Measurements from ENCODE around the gene TCF4. TPM values are rescaled to one million over a fixed set of nuclear protein-coding genes. Genes with fewer than 3 reads are reported as not detected.

The TCF4 gene
- total RNA-seq, 8 experiments from 2014 or later = 21.1 to 102 (median 47.2) TPM

DNA sequence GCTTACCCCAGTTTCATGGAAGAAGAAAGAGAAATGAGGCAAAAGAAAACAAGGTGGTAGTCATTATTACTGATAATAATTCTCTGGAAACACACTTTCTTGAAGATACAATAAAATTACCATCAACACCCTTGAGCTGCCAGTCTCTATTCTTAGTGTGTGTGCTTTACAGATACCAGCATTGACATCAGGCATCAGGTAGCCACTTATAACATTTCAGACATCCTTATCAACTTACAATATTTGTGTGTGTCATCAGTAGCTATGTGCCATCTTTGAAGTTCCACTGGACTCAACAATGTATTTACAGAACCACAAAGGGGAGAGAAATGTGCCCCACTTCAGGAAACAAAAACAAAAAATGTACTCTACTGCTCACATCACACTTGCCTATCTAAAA, 62.1 kb downstream of the TCF4 start:
- ATAC-seq (replicated peaks in 6 of 8) = no peak
- Histone ChIP-seq H3K4me3 (no peak overlapping the region), H3K4me1 (replicated peaks in 1 of 2) (peaks cover 6 to 13% of the 10 kb centered on the region in 2 donors), H3K27ac (no peak overlapping the region)
- in situ Hi-C loops (cut with MboI; ENCODE audit: low pct_unique_long_range_greater_than_20kb in 2 of 9, low sequenced_read_pairs in 9 of 9, unreplicated experiment in 9 of 9) = no loop called here

DNA sequence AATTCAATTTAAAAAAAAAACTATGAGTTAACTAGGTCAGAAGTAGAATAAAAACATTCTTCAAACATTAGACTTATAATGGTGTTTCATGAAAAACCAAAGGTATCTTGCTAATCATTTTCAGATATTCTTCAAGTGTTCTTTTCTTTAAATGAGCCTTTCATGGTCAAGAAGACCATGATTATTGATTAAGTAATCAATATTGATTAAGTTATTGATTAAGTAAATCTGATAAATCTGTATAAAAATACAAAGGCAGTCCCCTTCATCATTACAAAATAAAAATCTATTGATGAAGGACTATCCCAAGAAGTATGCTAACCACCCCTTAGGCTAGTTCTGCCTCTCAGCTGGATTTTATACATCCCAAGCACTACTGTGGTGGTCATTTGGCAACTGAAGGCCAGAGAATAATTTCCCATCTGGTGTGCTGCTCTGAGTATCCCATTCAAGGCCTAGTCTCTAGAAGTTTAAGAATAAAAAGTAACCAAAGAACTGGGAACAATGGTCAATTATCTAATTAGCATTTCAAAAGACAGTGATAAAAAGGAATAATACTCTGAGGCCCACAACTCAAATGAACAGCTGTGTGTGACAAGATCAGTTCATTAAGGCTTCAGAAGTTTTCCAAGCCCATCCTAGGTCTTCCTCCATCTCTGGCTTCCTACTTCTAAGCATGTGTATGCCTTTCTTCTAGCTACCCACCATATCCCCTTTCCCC, 63.5 kb downstream of the TCF4 start:
- peaks cover 6 to 7% of the 10 kb centered on the region in 2 donors for H3K4me1 ChIP-seq (replicated peaks in 1 of 2)
- ATAC-seq (replicated peaks in 6 of 8) = peak in 5 of 8 experiments; percentile 59 to 76 (median 62)
- H3K27ac ChIP-seq = no peak overlapping the region
- no peak overlapping the region for H3K4me3 ChIP-seq
- in situ Hi-C loops (cut with MboI; ENCODE audit: low pct_unique_long_range_greater_than_20kb in 2 of 9, low sequenced_read_pairs in 9 of 9, unreplicated experiment in 9 of 9) = no loop called here

DNA sequence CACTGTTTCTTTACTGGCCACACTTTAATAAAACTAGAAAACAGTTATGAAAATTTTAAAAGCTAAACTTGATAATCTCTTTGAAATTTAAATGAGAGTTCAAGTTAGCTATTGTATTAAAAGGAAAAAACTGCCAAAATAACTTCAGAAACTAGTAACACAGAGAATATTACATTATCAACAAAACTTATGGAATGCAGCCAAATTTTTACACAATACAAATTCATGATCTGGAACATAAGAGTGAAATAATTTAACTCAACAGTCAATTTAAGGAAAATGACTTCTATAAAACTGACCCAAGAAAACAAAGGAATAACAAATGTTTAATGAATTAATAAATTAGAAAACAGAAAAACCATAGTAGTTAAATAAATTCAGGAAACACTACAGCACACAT, 65.0 kb downstream of the TCF4 start:
- in situ Hi-C loops (cut with MboI; ENCODE audit: low pct_unique_long_range_greater_than_20kb in 2 of 9, low sequenced_read_pairs in 9 of 9, unreplicated experiment in 9 of 9) = no loop called here
- no peak overlapping the region for H3K4me3 ChIP-seq
- no peak for ATAC-seq (replicated peaks in 6 of 8)
- peaks cover 6 to 7% of the 10 kb centered on the region in 2 donors for H3K4me1 ChIP-seq (replicated peaks in 1 of 2)
- no peak overlapping the region for H3K27ac ChIP-seq

DNA sequence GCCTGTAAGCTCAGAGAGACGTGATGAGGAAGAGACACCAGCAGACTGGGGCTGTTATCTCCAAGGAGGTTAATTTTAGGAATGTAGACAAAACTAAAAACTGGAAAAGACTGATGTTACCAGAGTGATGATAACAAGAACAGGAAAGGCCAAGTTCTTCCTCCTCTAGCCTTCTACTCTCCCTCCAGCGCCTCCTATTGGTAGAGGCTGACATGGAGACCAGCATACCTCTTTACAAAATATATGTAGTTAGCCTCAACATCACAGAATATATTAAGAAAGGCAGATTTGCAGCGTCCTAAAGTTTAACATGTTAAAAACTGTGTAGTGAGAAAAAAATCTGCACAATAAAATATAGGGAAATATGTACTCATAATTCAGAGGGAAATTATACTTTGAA, 66.0 kb downstream of the TCF4 start:
- 40 to 90% (median 62%) methylated on average over 1 to 3 of the region's 3 CpGs for WGBS, 10 experiments
- peak in 1 of 8 experiments; percentile 34 for ATAC-seq (replicated peaks in 6 of 8)
- Histone ChIP-seq H3K4me3 (no peak overlapping the region), H3K27ac (no peak overlapping the region), H3K4me1 (replicated peaks in 1 of 2) (peaks cover 6 to 7% of the 10 kb centered on the region in 2 donors)
- in situ Hi-C loops (cut with MboI; ENCODE audit: low pct_unique_long_range_greater_than_20kb in 2 of 9, low sequenced_read_pairs in 9 of 9, unreplicated experiment in 9 of 9) = no loop called here

DNA sequence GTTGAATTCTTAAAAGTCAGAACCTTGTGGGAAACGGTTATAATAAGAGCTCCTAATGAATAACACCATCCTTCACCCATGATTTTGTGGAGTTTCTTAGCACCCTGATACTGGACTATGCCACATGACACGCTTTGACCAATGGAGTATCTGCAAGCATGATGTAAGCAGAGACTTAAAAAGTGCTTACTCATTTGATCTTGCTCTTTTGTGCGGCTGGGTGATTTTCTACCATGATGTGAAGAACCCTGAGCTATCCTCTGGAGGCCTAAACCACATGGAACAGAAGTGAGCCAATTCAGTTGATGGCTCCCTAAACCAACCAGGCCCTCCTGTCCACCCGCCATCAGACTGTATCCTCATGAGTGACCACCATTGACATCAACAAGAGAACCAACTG, 70.9 kb downstream of the TCF4 start:
- peaks cover 0 to 11% of the 10 kb centered on the region in 2 donors for H3K4me1 ChIP-seq (replicated peaks in 1 of 2)
- ATAC-seq (replicated peaks in 6 of 8) = no peak
- WGBS, 10 experiments = 92 to 100% (median 98%) methylated on average over 2 to 4 of the region's 4 CpGs; no CpG with 5 or more reads in 3 of the 10 experiments
- no peak overlapping the region for H3K27ac ChIP-seq
- H3K4me3 ChIP-seq = no peak overlapping the region
- in situ Hi-C loops (cut with MboI; ENCODE audit: low pct_unique_long_range_greater_than_20kb in 2 of 9, low sequenced_read_pairs in 9 of 9, unreplicated experiment in 9 of 9) = no loop called here

DNA sequence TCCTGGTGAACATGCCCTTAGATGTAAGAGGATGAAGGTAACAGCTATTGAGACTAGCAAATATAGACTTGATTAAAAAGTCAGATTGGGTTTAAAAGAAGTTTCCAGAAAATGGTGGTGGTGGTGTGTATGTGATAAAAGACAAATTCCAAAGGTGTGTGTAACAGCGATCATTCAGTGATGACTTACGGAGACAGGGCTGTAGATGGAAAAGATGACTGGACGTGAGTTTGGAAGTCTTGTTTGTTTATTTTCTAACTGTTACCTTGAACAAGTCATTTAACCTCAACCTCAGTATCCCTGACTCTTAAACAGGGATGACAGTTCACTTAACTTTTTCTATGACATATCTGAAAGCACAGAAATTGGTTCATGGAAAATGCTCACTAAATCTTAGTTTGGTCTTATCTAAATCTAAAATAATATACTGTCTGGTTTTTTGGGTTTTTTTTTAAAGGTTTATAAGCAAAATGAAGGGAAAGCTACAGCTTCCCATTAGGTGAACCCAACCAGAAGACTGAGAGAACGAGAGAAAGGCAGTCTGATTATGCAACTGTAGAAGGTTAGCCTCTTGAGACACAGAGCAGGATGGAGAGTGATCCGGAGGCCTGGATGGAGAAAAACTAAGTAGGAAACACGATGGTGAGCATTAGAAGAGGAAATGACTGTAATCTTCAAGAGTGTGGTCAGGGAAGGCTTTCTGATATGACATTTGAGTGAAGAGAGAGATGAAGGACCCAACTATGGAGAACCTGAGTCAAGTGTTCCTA, 71.9 kb downstream of the TCF4 start:
- Histone ChIP-seq H3K27ac (no peak overlapping the region), H3K4me3 (no peak overlapping the region), H3K4me1 (replicated peaks in 1 of 2) (peaks cover 0 to 11% of the 10 kb centered on the region in 2 donors)
- no peak for ATAC-seq (replicated peaks in 6 of 8)
- 58 to 97% (median 80%) methylated on average over 3 to 6 of the region's 6 CpGs for WGBS, 10 experiments
- in situ Hi-C loops (cut with MboI; ENCODE audit: low pct_unique_long_range_greater_than_20kb in 2 of 9, low sequenced_read_pairs in 9 of 9, unreplicated experiment in 9 of 9) = no loop called here

DNA sequence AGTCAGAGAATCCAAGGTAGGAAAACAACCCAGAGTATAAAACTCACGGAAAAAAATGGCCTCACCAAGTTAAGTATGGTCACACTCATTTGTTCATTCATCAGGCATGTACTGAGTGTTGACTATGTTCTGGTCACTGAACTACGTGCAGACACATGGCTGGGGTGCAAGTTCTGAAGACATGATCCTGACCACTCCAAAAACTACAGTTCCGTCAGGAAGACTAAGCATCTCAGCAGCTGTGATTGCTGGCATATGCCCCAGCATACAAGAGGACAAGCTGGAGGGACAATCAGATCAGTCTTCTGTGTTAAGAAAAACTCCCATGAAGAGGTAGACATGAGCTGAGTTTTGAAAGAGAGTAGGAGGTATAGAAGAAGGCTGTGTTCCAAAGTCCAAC, 72.8 kb downstream of the TCF4 start:
- Histone ChIP-seq H3K4me1 (replicated peaks in 1 of 2) (peaks cover 6 to 20% of the 10 kb centered on the region in 2 donors), H3K4me3 (no peak overlapping the region), H3K27ac (no peak overlapping the region)
- 71 to 100% (median 100%) methylated on average over 1 to 3 of the region's 3 CpGs for WGBS, 10 experiments
- ATAC-seq (replicated peaks in 6 of 8) = no peak
- in situ Hi-C loops (cut with MboI; ENCODE audit: low pct_unique_long_range_greater_than_20kb in 2 of 9, low sequenced_read_pairs in 9 of 9, unreplicated experiment in 9 of 9) = no loop called here

DNA sequence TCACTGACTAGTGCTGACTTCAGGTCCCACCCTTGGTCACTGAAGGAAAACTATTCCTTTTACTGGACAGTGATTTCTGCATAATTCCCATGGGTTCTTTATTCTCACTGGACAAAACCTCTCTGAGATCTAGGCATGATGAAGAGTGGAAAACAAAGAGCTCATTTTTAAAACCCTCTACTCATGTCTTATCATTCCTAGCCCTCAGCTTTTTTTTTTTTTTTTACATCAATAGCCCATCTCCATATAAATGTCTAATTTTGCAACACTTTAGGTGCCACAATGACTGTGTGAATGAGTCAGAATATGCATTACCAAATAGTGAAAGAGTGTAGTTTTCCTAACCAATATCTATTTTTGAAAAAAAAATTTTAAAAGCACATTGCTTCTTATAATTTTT, 74.8 kb downstream of the TCF4 start:
- in situ Hi-C loops (cut with MboI; ENCODE audit: low pct_unique_long_range_greater_than_20kb in 2 of 9, low sequenced_read_pairs in 9 of 9, unreplicated experiment in 9 of 9) = no loop called here
- H3K4me3 ChIP-seq = no peak overlapping the region
- H3K4me1 ChIP-seq (replicated peaks in 1 of 2) = peaks cover 9 to 26% of the 10 kb centered on the region in 2 donors
- peak in 5 of 8 experiments; percentile 16 to 67 (median 43) for ATAC-seq (replicated peaks in 6 of 8)
- H3K27ac ChIP-seq = no peak overlapping the region

DNA sequence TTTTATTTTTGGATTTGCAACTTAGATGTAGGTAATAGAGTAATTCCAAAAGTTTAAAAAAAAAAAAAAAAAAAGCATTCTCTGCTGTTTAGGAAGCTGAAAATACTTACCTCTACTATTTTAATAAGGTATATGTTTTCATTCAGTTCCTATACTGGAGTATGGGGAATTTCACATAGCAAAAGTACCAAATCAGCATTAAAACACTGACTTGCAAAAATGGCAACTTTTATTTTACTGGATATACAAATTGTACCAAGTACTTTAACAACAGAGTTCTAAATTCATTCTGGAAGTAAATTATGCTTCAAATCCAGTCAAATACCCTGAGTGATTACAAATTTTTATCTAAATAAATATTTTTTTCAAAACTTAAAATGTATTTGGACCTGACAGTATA, 76.7 kb downstream of the TCF4 start:
- H3K4me1 ChIP-seq (replicated peaks in 1 of 2) = peaks cover 9 to 26% of the 10 kb centered on the region in 2 donors
- in situ Hi-C loops (cut with MboI; ENCODE audit: low pct_unique_long_range_greater_than_20kb in 2 of 9, low sequenced_read_pairs in 9 of 9, unreplicated experiment in 9 of 9) = no loop called here
- ATAC-seq (replicated peaks in 6 of 8) = no peak
- H3K27ac ChIP-seq = no peak overlapping the region
- no peak overlapping the region for H3K4me3 ChIP-seq

DNA sequence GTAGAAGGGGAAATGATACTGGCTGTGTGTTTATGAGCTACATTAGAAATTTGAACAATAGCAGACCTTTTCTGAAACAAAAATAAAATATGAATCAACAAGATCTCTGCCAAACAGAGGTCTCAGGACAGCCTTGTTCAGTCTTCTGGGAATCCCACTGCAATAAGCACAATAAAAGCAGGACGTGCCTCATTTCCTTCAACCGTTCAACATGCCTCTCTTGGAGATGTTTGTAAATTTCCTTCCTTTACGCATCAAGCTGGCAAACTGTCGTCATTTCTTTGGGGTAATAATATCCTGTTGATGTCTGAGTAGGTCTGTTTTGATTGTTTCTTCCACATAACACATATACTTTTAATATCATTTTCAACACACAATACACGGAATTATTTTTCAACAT, 77.2 kb downstream of the TCF4 start:
- Histone ChIP-seq H3K4me3 (no peak overlapping the region), H3K27ac (no peak overlapping the region), H3K4me1 (replicated peaks in 1 of 2) (peaks cover 9 to 26% of the 10 kb centered on the region in 2 donors)
- in situ Hi-C loops (cut with MboI; ENCODE audit: low pct_unique_long_range_greater_than_20kb in 2 of 9, low sequenced_read_pairs in 9 of 9, unreplicated experiment in 9 of 9) = no loop called here
- WGBS, 10 experiments = 0 to 54% (median 39%) methylated on average over 1 to 5 of the region's 5 CpGs
- peak in 2 of 8 experiments; percentile 40 to 63 for ATAC-seq (replicated peaks in 6 of 8)

DNA sequence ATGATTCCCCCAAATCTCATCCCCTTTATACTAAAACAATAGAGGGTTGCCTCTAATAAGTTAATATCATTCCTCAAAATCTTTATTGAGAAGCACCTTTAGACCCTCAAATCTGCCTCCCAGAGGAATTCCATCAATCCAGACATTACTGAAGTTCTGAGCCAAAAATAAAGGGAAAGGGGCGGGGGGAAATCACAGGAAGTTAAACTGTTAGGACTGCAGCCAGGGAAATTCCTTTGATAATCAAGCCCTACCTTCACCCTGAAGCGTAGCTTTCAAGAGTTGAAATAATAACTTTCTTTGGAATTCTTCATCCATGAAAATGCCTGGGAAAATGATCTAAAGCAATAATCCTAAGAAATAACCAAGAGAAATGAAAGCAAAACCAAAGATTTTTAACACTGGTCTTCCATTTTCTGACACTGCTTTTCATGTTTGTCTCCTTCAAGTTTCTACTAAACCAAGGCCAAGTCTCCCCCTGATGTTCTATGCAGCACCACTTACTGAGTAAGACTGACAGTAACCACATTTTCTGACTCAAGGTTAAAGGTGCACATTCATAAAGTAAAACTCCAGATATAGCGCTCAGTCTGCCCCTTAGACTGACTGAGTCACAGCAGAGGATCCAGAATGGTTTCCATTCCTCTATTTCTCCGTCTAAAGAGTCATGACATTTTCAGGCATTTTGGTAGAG, 78.2 kb downstream of the TCF4 start:
- WGBS, 10 experiments = 8 to 95% (median 77%) methylated on average over 1 to 4 of the region's 4 CpGs
- H3K27ac ChIP-seq = no peak overlapping the region
- peaks cover 9 to 26% of the 10 kb centered on the region in 2 donors for H3K4me1 ChIP-seq (replicated peaks in 1 of 2)
- no peak overlapping the region for H3K4me3 ChIP-seq
- in situ Hi-C loops (cut with MboI; ENCODE audit: low pct_unique_long_range_greater_than_20kb in 2 of 9, low sequenced_read_pairs in 9 of 9, unreplicated experiment in 9 of 9) = no loop called here
- ATAC-seq (replicated peaks in 6 of 8) = peak in 2 of 8 experiments; percentile 54 to 56

DNA sequence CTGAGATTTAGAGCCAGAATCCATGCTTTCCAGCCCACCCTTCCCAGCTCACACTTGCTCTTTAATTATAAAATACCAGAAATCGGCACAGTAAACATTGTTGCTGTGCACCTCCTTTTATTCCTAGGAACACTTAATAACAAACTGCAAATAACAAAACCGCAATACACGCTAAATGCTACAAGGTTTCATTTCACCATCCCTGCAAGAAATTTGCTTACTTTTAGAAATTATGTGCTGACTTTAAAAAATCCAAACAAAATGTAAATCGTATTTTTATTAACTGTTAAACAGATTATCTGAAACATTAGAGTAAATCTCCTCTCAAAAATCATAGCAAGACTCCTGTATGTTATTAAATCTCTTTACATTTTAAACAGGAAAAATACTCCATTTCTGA, 79.3 kb downstream of the TCF4 start:
- in situ Hi-C loops (cut with MboI; ENCODE audit: low pct_unique_long_range_greater_than_20kb in 2 of 9, low sequenced_read_pairs in 9 of 9, unreplicated experiment in 9 of 9) = no loop called here
- Histone ChIP-seq H3K27ac (no peak overlapping the region), H3K4me3 (no peak overlapping the region), H3K4me1 (replicated peaks in 1 of 2) (peaks cover 9 to 23% of the 10 kb centered on the region in 2 donors)
- ATAC-seq (replicated peaks in 6 of 8) = no peak
- WGBS, 10 experiments = 58 to 100% (median 87%) methylated on average over 1 to 4 of the region's 4 CpGs; no CpG with 5 or more reads in 1 of the 10 experiments

DNA sequence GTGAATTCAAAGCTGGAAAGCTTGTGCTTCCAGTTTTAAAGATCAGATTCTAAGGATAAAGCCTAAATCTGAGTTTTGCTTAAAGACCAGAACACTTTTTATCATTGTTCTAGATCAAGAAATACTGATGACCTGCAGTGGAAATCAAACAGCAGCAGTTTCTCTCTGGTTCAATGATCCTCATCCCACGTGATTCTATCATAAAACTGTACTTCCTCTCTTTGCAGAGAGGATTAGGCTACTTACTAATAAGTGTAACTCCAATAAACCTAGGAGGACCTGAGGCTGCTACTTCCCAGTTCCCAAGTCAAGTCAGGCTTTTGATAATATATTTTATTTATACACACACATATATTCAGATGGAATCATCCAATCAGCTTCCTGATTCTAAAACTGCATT, 81.9 kb downstream of the TCF4 start:
- Histone ChIP-seq H3K4me1 (replicated peaks in 1 of 2) (peaks cover 17 to 33% of the 10 kb centered on the region in 2 donors), H3K27ac (no peak overlapping the region), H3K4me3 (no peak overlapping the region)
- no peak for ATAC-seq (replicated peaks in 6 of 8)
- in situ Hi-C loops (cut with MboI; ENCODE audit: low pct_unique_long_range_greater_than_20kb in 2 of 9, low sequenced_read_pairs in 9 of 9, unreplicated experiment in 9 of 9) = no loop called here
- 40 to 100% (median 87%) methylated on average over 1 of the region's 1 CpG; no CpG with 5 or more reads in 2 of the 10 experiments for WGBS, 10 experiments
